ENCODE results near the gene DGKB. TPM values are rescaled to one million over a fixed set of nuclear protein-coding genes. Genes with fewer than 3 reads are reported as not detected.

Gene DGKB
- total and polyA plus RNA-seq, 2 of the 8 experiments (the other 6 are each of a cell fraction or from before 2014, with no cell fraction given), result 1.9 to 2.6 TPM

GRCh38 chr7:14507617-14508016, 394.9 kb downstream of the DGKB start:
- Histone ChIP-seq H3K36me3 (ENCODE audit: control insufficient read depth in 2 of 4, insufficient read depth in 4 of 4, low read length in 3 of 4) (no peaks in the 10 kb centered on the region), H2BK20ac (ENCODE audit: low read length) (no peak overlapping the region), H2BK15ac (ENCODE audit: low read length) (no peak overlapping the region), H3K79me2 (ENCODE audit: control insufficient read depth in 1 of 2, insufficient read depth in 2 of 2, low read length in 2 of 2) (no peaks in the 10 kb centered on the region), H3K14ac (ENCODE audit: insufficient read length) (no peak overlapping the region), H3K9me3 (ENCODE audit: insufficient read depth in 2 of 2, low read depth in 1 of 2, low read length in 1 of 2) (0 out of 4 replicates have a peak, but pooled peaks cover 0 to 2% of the 10 kb centered on the region in 2 experiments), H3K79me1 (ENCODE audit: low read depth, low read length) (no peaks in the 10 kb centered on the region), H4K20me1 (replicated peaks in 1 of 2; ENCODE audit: control insufficient read depth in 1 of 2, insufficient read depth in 2 of 2, low read length in 2 of 2) (no peaks in the 10 kb centered on the region), H4K91ac (replicated peaks; ENCODE audit: insufficient read length, low read length) (no peak overlapping the region), H3K27ac (ENCODE audit: low read depth, low read length) (no peak overlapping the region), H3K4me2 (ENCODE audit: insufficient read depth in 1 of 2, low read depth in 2 of 2, low read length in 2 of 2) (no peak overlapping the region), H2AFZ (ENCODE audit: low read length) (no peak overlapping the region), H3K27me3 (replicated peaks in 1 of 4; ENCODE audit: control insufficient read depth in 3 of 4, extremely low read depth in 1 of 4, insufficient read depth in 3 of 4, low read length in 3 of 4) (no peaks in the 10 kb centered on the region), H3K4me1 (replicated peaks in 1 of 4; ENCODE audit: control insufficient read depth in 3 of 4, insufficient read depth in 4 of 4, low read length in 3 of 4) (peaks cover 0 to 8% (median 2%) of the 10 kb centered on the region in 4 experiments; a peak in 3 of 7 replicates), H2BK12ac (ENCODE audit: low read depth, low read length) (no peak overlapping the region), H3K9ac (replicated peaks in 1 of 4; ENCODE audit: extremely low read depth in 1 of 4, low read depth in 3 of 4, low read length in 3 of 4) (no peak overlapping the region), H3K23ac (ENCODE audit: insufficient read length) (no peak overlapping the region), H2BK120ac (replicated peaks; ENCODE audit: low read depth, low read length) (no peak overlapping the region), H3K56ac (replicated peaks; ENCODE audit: insufficient read length, low read depth, low read length) (no peak overlapping the region), H3K23me2 (ENCODE audit: low read depth, low read length) (no peaks in the 10 kb centered on the region), H2BK5ac (ENCODE audit: low read depth, low read length) (no peak overlapping the region), H2AK5ac (ENCODE audit: low read depth, low read length) (no peak overlapping the region), H4K5ac (ENCODE audit: insufficient read length, low read depth, low read length) (no peak overlapping the region), H4K8ac (ENCODE audit: extremely low read depth, insufficient read depth, low read length) (no peak overlapping the region), H3K4ac (replicated peaks; ENCODE audit: insufficient read length, low read depth, low read length) (no peak overlapping the region), H3K4me3 (ENCODE audit: extremely low read depth in 1 of 4, insufficient read depth in 2 of 4, low read depth in 3 of 4, low read length in 4 of 4) (no peak overlapping the region), H3K18ac (ENCODE audit: extremely low read depth, low read length) (no peak overlapping the region)
- FAIRE-seq (no peak), DNase-seq (ENCODE audit: low read depth in 1 of 2, low spot score in 2 of 2) (no peak)
- ChIA-PET CTCF (ENCODE audit: partially characterized antibody) (no interaction called here), POLR2A (ENCODE audit: partially characterized antibody) (no interaction called here)
- TF ChIP-seq RBBP5 (IDR thresholded peaks at IDR 0.05; ENCODE audit: borderline replicate concordance, low read depth, low read length) (no peak), SP4 (IDR thresholded peaks at IDR 0.05; ENCODE audit: low read length) (no peak), YY1 (IDR thresholded peaks at IDR 0.05; ENCODE audit: low read depth, low read length) (no peak), RAD21 (IDR thresholded peaks at IDR 0.05 in 1 of 2, conservative IDR thresholded peaks at IDR 0.05 in 1 of 2; ENCODE audit: low read depth in 2 of 2, low read length in 2 of 2) (no peak), SAP30 (IDR thresholded peaks at IDR 0.05; ENCODE audit: insufficient read depth, insufficient replicate concordance, low read length) (no peak), CBX8 (IDR thresholded peaks at IDR 0.05; ENCODE audit: borderline replicate concordance, low read depth, low read length) (no peak), POU5F1 (IDR thresholded peaks at IDR 0.05; ENCODE audit: low read depth, low read length) (no peak), SP2 (IDR thresholded peaks at IDR 0.05; ENCODE audit: low read length) (no peak)
- TF ChIP-seq, protein P1, sequence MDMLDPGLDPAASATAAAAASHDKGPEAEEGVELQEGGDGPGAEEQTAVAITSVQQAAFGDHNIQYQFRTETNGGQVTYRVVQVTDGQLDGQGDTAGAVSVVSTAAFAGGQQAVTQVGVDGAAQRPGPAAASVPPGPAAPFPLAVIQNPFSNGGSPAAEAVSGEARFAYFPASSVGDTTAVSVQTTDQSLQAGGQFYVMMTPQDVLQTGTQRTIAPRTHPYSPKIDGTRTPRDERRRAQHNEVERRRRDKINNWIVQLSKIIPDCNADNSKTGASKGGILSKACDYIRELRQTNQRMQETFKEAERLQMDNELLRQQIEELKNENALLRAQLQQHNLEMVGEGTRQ (IDR thresholded peaks at IDR 0.05; ENCODE audit: low read length), result no peak
- TF ChIP-seq, protein P2, sequence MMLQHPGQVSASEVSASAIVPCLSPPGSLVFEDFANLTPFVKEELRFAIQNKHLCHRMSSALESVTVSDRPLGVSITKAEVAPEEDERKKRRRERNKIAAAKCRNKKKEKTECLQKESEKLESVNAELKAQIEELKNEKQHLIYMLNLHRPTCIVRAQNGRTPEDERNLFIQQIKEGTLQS (IDR thresholded peaks at IDR 0.05; ENCODE audit: insufficient read depth, low read depth, low read length), result no peak
- 69% methylated on average over 3 of the region's 3 CpGs; no CpG with 5 or more reads in 1 of the 2 experiments for WGBS, 2 experiments (ENCODE audit: extremely low coverage in 1 of 2, insufficient coverage in 1 of 2, insufficient read length in 1 of 2, insufficient replicate concordance in 2 of 2, low coverage in 1 of 2, low lambda C conversion rate in 2 of 2, missing lambda C conversion rate in 1 of 2)

Data from H1 (cell line).